ENCODE measurements around the gene SNN.

- no peak for TF ChIP-seq REST (IDR thresholded peaks at IDR 0.05; ENCODE audit: insufficient read depth in 1 of 2, low read depth in 2 of 2, low read length in 2 of 2)
- no peak for TF ChIP-seq POLR2AphosphoS5 (IDR thresholded peaks at IDR 0.05; ENCODE audit: low read depth, low read length)
- no peak for TF ChIP-seq TAF1 (IDR thresholded peaks at IDR 0.05; ENCODE audit: borderline replicate concordance, insufficient read depth, low read length)
Measured at GRCh38 chr16:11639925-11640899, 28.0 kb upstream of the SNN start.

Data from PFSK-1 (cell line).